ENCODE data around the gene SYNJ2.

Gene SYNJ2

GRCh38 chr6:158063736-158064135, 82.1 kb downstream of the SYNJ2 start:
- no peak for DNase-seq

- DNase-seq = peak; percentile 34 to 67
Observed at GRCh38 chr6:158064725-158065251, 83.1 kb downstream of the SYNJ2 start.

- DNase-seq = no peak
Observed at GRCh38 chr6:158066136-158066781, 84.6 kb downstream of the SYNJ2 start.

GRCh38 chr6:158067436-158068015, 85.9 kb downstream of the SYNJ2 start:
- no peak for DNase-seq

- DNase-seq = no peak
Observed at GRCh38 chr6:158068156-158068892, 86.7 kb downstream of the SYNJ2 start.

- peak in 1 of 2 experiments; percentile 34 for DNase-seq
Observed at GRCh38 chr6:158068893-158069799, 87.5 kb downstream of the SYNJ2 start.

- DNase-seq = no peak
Observed at GRCh38 chr6:158069800-158070195, 88.1 kb downstream of the SYNJ2 start.

- DNase-seq = no peak
Observed at GRCh38 chr6:158070513-158070912, 88.8 kb downstream of the SYNJ2 start.

GRCh38 chr6:158071121-158072082, 89.7 kb downstream of the SYNJ2 start:
- no peak for DNase-seq

GRCh38 chr6:158072083-158072721, 90.5 kb downstream of the SYNJ2 start:
- DNase-seq = no peak

- no peak for DNase-seq
Observed at GRCh38 chr6:158073776-158074175, 92.1 kb downstream of the SYNJ2 start.

GRCh38 chr6:158076548-158076947, 94.9 kb downstream of the SYNJ2 start:
- DNase-seq = no peak

GRCh38 chr6:158077676-158078075, 96.0 kb downstream of the SYNJ2 start:
- DNase-seq = no peak

- no peak for DNase-seq
Observed at GRCh38 chr6:158078320-158078719, 96.7 kb downstream of the SYNJ2 start.

GRCh38 chr6:158080849-158081656, 99.4 kb downstream of the SYNJ2 start:
- DNase-seq = no peak

- no peak for DNase-seq
Observed at GRCh38 chr6:158081657-158081935, 99.9 kb downstream of the SYNJ2 start.

- no peak for DNase-seq
Observed at GRCh38 chr6:158083455-158084325, 102.0 kb downstream of the SYNJ2 start.

- DNase-seq = no peak
Observed at GRCh38 chr6:158085261-158086053, 103.8 kb downstream of the SYNJ2 start.

Measured in NCI-H187 (cell line).